ENCODE results near the gene NAE1. TPM values are rescaled to one million over a fixed set of nuclear protein-coding genes. Genes with fewer than 3 reads are reported as not detected.
"Not testable (repeated sequence)": the region's sequence is repeated elsewhere in the genome, so short reads cannot be mapped to it uniquely, and the experiment has no call there.

NAE1 gene
- total RNA-seq, 1 experiment from 2014 or later, result 146 TPM

DNA sequence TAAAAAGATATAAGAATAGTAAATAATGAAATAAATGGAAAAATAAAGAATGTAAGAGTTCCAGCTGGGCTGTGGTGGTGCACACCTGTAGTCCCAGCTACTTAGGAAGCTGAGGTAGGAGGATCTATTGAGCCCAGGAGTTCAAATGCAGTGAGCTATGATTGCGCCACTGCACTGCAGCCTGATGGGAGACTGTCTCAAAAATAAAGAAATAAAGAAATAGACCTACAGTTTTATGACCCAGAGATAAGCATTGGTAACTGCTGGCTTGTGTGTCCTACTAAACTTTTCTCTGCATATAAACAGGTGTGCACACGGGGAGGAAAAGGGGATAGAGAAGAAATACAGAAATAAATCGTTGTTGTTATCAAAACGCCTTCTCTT lies 41.8 kb upstream of the NAE1 start:
- Histone ChIP-seq H3K36me3 (ENCODE audit: control insufficient read depth, insufficient read depth, low read length) (no peaks in the 10 kb centered on the region), H3K9me3 (no peaks in the 10 kb centered on the region), H3K27me3 (replicated peaks; ENCODE audit: control insufficient read depth, insufficient read depth, low read length) (no peaks in the 10 kb centered on the region; the same call in 1 of the 2 replicates), H3K4me3 (ENCODE audit: low read depth, low read length) (peak overlapping the region; percentile 46), H3K4me1 (peaks cover 16% of the 10 kb centered on the region)
- H3K27ac Mint-ChIP-seq (ENCODE audit: unreplicated experiment), result peak overlapping the region; percentile 46
- H3K36me3 Mint-ChIP-seq (ENCODE audit: insufficient read depth, unreplicated experiment), result peaks cover 3% of the 10 kb centered on the region
- H3K4me1 Mint-ChIP-seq (ENCODE audit: low read depth, unreplicated experiment), result peaks cover 19% of the 10 kb centered on the region
- CTCF ChIA-PET, result interaction anchor here (0.6 to 3.6 kb wide), 23 partner anchors 9 to 466 kb away, joined by 3 to 57 read pairs (median 5); partner anchors contain the start of genes CMTM4 and NAE1
- peak overlapping the region; percentile 80 for H3K4me3 Mint-ChIP-seq (ENCODE audit: unreplicated experiment)
- no peak for DNase-seq
- no TSS peak for BruUV-seq (replicated peaks)
- intact Hi-C loops (cut with micrococcal nuclease; ENCODE audit: unreplicated experiment), result loop anchor here (5.0 to 10.0 kb wide), 2 partner anchors 148 to 465 kb away; no protein-coding TSS in a partner anchor
- no peaks in the 10 kb centered on the region for H3K27me3 Mint-ChIP-seq (ENCODE audit: insufficient read depth, unreplicated experiment)
- POLR2A ChIA-PET, result interaction anchor here (1.1 kb wide), 1 partner anchor 42 kb away, joined by 15 read pairs; the partner anchor contains the start of gene NAE1
- TF ChIP-seq, protein P1, sequence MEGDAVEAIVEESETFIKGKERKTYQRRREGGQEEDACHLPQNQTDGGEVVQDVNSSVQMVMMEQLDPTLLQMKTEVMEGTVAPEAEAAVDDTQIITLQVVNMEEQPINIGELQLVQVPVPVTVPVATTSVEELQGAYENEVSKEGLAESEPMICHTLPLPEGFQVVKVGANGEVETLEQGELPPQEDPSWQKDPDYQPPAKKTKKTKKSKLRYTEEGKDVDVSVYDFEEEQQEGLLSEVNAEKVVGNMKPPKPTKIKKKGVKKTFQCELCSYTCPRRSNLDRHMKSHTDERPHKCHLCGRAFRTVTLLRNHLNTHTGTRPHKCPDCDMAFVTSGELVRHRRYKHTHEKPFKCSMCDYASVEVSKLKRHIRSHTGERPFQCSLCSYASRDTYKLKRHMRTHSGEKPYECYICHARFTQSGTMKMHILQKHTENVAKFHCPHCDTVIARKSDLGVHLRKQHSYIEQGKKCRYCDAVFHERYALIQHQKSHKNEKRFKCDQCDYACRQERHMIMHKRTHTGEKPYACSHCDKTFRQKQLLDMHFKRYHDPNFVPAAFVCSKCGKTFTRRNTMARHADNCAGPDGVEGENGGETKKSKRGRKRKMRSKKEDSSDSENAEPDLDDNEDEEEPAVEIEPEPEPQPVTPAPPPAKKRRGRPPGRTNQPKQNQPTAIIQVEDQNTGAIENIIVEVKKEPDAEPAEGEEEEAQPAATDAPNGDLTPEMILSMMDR (IDR thresholded peaks at IDR 0.05; ENCODE audit: insufficient read depth in 1 of 2, low read depth in 1 of 2, low read length in 1 of 2, severe bottlenecking in 1 of 2, unreplicated experiment in 1 of 2), result no peak
- H3K9me3 Mint-ChIP-seq (ENCODE audit: unreplicated experiment), result no peaks in the 10 kb centered on the region

DNA sequence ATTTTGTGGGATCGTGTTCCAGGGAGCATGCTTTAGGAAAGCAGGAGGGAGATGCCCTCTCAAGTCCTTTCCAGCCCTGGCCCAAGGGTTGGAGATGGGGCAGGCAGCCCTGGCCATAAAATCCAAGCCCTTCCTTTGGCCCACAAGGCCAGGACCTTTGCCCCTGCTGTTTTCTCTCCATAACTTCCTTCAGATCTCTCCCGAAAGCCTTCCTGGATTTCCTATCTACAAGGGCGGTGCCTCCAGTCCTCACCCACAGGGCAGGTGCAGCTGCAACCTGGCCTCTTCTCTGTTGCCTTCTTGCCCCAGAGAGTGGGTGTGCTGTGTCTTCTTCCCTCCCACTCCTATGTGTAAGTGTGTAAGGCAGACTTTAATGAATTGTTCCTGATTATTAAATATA lies 41.1 kb upstream of the NAE1 start:
- H3K4me1 Mint-ChIP-seq (ENCODE audit: low read depth, unreplicated experiment), result peaks cover 19% of the 10 kb centered on the region
- peaks cover 16% of the 10 kb centered on the region for H3K4me1 ChIP-seq
- ChIA-PET POLR2A (no interaction called here), CTCF (interaction anchor here (0.8 to 3.6 kb wide), 5 partner anchors 12 to 175 kb away, joined by 3 to 57 read pairs (median 7); partner anchors contain the start of genes CMTM4 and NAE1)
- no peak overlapping the region for H3K4me3 ChIP-seq (ENCODE audit: low read depth, low read length)
- H3K36me3 ChIP-seq (ENCODE audit: control insufficient read depth, insufficient read depth, low read length), result no peaks in the 10 kb centered on the region
- H3K36me3 Mint-ChIP-seq (ENCODE audit: insufficient read depth, unreplicated experiment), result peaks cover 4% of the 10 kb centered on the region
- H3K9me3 ChIP-seq, result no peaks in the 10 kb centered on the region
- no peak overlapping the region for H3K27ac Mint-ChIP-seq (ENCODE audit: unreplicated experiment)
- BruUV-seq (replicated peaks), result no TSS peak
- H3K9me3 Mint-ChIP-seq (ENCODE audit: unreplicated experiment), result no peaks in the 10 kb centered on the region
- H3K27me3 Mint-ChIP-seq (ENCODE audit: insufficient read depth, unreplicated experiment), result no peaks in the 10 kb centered on the region
- TF ChIP-seq, protein P1 (IDR thresholded peaks at IDR 0.05; ENCODE audit: insufficient read depth in 1 of 2, low read depth in 1 of 2, low read length in 1 of 2, severe bottlenecking in 1 of 2, unreplicated experiment in 1 of 2), result no peak
- DNase-seq, result peak; percentile 45 to 66
- intact Hi-C loops (cut with micrococcal nuclease; ENCODE audit: unreplicated experiment), result loop anchor here (5.0 to 10.0 kb wide), 2 partner anchors 147 to 465 kb away; no protein-coding TSS in a partner anchor
- no peaks in the 10 kb centered on the region; the same call in 1 of the 2 replicates for H3K27me3 ChIP-seq (replicated peaks; ENCODE audit: control insufficient read depth, insufficient read depth, low read length)
- no peak overlapping the region for H3K4me3 Mint-ChIP-seq (ENCODE audit: unreplicated experiment)

DNA sequence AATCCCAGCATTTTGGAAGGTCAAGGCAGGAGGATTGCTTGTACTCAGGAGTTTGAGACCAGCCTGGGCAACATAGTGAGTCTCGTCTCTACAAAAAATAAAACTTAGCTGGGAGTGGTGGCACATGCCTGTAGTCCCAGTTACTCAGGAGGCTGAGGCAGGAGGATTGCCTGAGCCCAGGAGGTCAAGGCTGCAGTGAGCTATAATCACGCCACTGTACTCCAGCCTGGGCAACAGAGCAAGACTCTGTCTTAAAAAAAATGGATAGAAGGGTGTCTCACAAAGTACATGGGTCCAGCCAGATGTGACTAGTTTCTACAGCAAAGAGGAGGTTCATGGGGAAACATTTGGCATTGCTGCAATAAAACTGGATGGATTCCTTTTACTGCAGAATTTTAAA lies 40.6 kb upstream of the NAE1 start:
- not testable (repeated sequence) for H3K36me3 Mint-ChIP-seq (ENCODE audit: insufficient read depth, unreplicated experiment); H3K4me3 Mint-ChIP-seq (ENCODE audit: unreplicated experiment); H3K9me3 ChIP-seq; H3K27me3 ChIP-seq (replicated peaks; ENCODE audit: control insufficient read depth, insufficient read depth, low read length); BruUV-seq (replicated peaks); DNase-seq; H3K27me3 Mint-ChIP-seq (ENCODE audit: insufficient read depth, unreplicated experiment); H3K36me3 ChIP-seq (ENCODE audit: control insufficient read depth, insufficient read depth, low read length); H3K9me3 Mint-ChIP-seq (ENCODE audit: unreplicated experiment); H3K4me3 ChIP-seq (ENCODE audit: low read depth, low read length); H3K27ac Mint-ChIP-seq (ENCODE audit: unreplicated experiment)
- POLR2A ChIA-PET, result interaction anchor here (0.6 kb wide), 1 partner anchor 10 kb away, joined by 3 read pairs; no protein-coding TSS in a partner anchor
- peaks cover 16% of the 10 kb centered on the region for H3K4me1 ChIP-seq
- CTCF ChIA-PET, result interaction anchor here (0.6 to 3.6 kb wide), 4 partner anchors 9 to 41 kb away, joined by 3 to 57 read pairs (median 4); partner anchors contain the start of genes NAE1 and PDP2
- H3K4me1 Mint-ChIP-seq (ENCODE audit: low read depth, unreplicated experiment), result peaks cover 19% of the 10 kb centered on the region
- intact Hi-C loops (cut with micrococcal nuclease; ENCODE audit: unreplicated experiment), result loop anchor here (5.0 to 10.0 kb wide), 2 partner anchors 147 to 464 kb away; no protein-coding TSS in a partner anchor

Data from Caco-2 (cell line).